Smooth muscle cell (in vitro differentiated cells): ENCODE results near the gene MMRN1. TPM values are rescaled to one million over a fixed set of nuclear protein-coding genes. Genes with fewer than 3 reads are reported as not detected.

Experiments
- DNase-seq: peaks from one replicate; lab custom pipeline; 2025; ENCODE audit not compliant: unreplicated experiment; lab: John Stamatoyannopoulos, UW
- H2AFZ ChIP-seq: fragments of 200-600 bp; sonication (generic); 2 replicates; pipeline ENCODE4 v1.6.0; 2016; ENCODE audit warnings: antibody characterized with exemption, low read depth, mild to moderate bottlenecking
- H3F3A ChIP-seq: fragments of 200-600 bp; sonication (generic); 2 replicates; pipeline ENCODE4 v1.6.0; 2017; ENCODE audit warnings: antibody characterized with exemption, low read depth
- H3K27ac ChIP-seq: fragments of 200-600 bp; sonication (generic); 2 replicates; pipeline ENCODE4 v1.5.1; 2016; ENCODE audit warnings: low read depth, mild to moderate bottlenecking
- H3K27me3 ChIP-seq: fragments of 200-600 bp; sonication (generic); 2 replicates; pipeline ENCODE4 v1.6.1; 2016; ENCODE audit warnings: low read depth, mild to moderate bottlenecking
- H3K36me3 ChIP-seq: fragments of 200-600 bp; sonication (generic); 2 replicates; pipeline ENCODE4 v1.5.1; 2016; ENCODE audit warnings: low read depth
- H3K4me1 ChIP-seq: fragments of 200-600 bp; sonication (generic); 2 replicates; pipeline ENCODE4 v1.5.1; 2016; ENCODE audit warnings: low read depth
- H3K4me2 ChIP-seq: fragments of 200-600 bp; sonication (generic); 2 replicates; pipeline ENCODE4 v1.6.0; 2016; ENCODE audit warnings: mild to moderate bottlenecking
- H3K4me3 ChIP-seq: fragments of 200-600 bp; sonication (generic); 2 replicates; pipeline ENCODE4 v1.5.1; 2016; ENCODE audit warnings: mild to moderate bottlenecking
- H3K79me2 ChIP-seq: fragments of 200-600 bp; sonication (generic); 2 replicates; pipeline ENCODE4 v1.6.0; 2016; ENCODE audit warnings: low read depth, mild to moderate bottlenecking
- H3K9ac ChIP-seq: fragments of 200-600 bp; sonication (generic); 2 replicates; pipeline ENCODE4 v1.6.0; 2016; ENCODE audit warnings: low read depth
- H3K9me3 ChIP-seq: fragments of 200-600 bp; sonication (generic); replicated peaks from 2 replicates; pipeline ENCODE4 v1.5.1; 2016; ENCODE audit warnings: low read depth
- H4K20me1 ChIP-seq: fragments of 200-600 bp; sonication (generic); 2 replicates; pipeline ENCODE4 v1.6.0; 2016; ENCODE audit warnings: low read depth
- WGBS: methylation state at CpG from one replicate; pipeline ENCODE4 v1.1.7; 2016; ENCODE audit warnings: low lambda C conversion rate; 5-methylcytosine and 5-hydroxymethylcytosine counted together
- polyA plus RNA-seq: library from polyadenylated mRNA; unstranded; fragments of >200 nt; fragmentation: Nextera tagmentation; extraction: Ambion mirVana; gene quantifications from 2 replicates; pipeline ENCODE4 v1.2.1, GENCODE V29; 2016
- total RNA-seq: library from RNA; depleted of rRNA; stranded (reverse); fragments of >200 nt; gene quantifications from 2 replicates; pipeline ENCODE4 v1.2.3, GENCODE V29; 2014
- TF ChIP-seq, protein P1 (sequence below): fragments of 200-600 bp; sonication (generic); IDR thresholded peaks from 2 replicates; pipeline ENCODE4 v1.5.1; 2017; ENCODE audit warnings: borderline replicate concordance, mild to moderate bottlenecking, antibody characterized with exemption; ENCODE audit not compliant: insufficient read depth, poor library complexity, severe bottlenecking

The MMRN1 gene
- total and polyA plus RNA-seq, 2 experiments from 2014 or later = 0.04 TPM; not detected in 1

DNA sequence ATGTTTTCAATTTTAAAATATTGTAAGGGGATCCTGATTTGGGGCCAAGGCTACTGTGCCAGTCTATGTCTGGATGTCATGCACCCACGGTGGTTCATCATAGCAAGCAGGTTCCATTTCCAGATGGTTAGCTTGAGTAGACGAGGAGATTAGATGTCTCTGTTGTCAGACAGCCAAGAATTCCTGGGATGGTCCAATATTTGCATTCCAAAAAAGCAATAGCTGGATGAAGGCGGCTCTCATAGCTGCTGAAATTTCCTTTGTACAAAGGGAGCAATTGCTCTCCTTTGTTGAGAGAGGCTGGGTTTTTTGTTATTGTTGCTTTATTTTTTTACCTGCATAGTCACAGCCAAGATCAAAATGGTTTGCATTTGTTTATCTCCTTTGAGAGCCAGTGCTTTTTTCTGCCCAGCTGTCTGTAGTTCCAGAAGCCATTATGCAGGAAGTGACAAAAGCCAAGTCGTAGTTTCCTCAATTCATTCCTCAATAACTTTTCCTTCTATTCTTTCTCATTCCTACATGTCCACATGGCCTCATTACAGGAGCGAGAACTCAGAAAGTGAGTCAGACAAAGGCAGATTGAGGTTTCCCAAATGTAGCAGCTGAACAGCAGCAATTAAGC lies 107.9 kb downstream of the MMRN1 start:
- H3K36me3 ChIP-seq = no peaks in the 10 kb centered on the region
- H3K4me2 ChIP-seq = no peak overlapping the region
- TF ChIP-seq, protein P1, sequence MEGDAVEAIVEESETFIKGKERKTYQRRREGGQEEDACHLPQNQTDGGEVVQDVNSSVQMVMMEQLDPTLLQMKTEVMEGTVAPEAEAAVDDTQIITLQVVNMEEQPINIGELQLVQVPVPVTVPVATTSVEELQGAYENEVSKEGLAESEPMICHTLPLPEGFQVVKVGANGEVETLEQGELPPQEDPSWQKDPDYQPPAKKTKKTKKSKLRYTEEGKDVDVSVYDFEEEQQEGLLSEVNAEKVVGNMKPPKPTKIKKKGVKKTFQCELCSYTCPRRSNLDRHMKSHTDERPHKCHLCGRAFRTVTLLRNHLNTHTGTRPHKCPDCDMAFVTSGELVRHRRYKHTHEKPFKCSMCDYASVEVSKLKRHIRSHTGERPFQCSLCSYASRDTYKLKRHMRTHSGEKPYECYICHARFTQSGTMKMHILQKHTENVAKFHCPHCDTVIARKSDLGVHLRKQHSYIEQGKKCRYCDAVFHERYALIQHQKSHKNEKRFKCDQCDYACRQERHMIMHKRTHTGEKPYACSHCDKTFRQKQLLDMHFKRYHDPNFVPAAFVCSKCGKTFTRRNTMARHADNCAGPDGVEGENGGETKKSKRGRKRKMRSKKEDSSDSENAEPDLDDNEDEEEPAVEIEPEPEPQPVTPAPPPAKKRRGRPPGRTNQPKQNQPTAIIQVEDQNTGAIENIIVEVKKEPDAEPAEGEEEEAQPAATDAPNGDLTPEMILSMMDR = no peak
- H2AFZ ChIP-seq = no peak overlapping the region
- no peak overlapping the region for H3K27ac ChIP-seq
- DNase-seq = no peak
- WGBS = 79% methylated on average over 5 of the region's 5 CpGs
- no peak overlapping the region for H3K9ac ChIP-seq
- H3K27me3 ChIP-seq = no peaks in the 10 kb centered on the region
- H3K9me3 ChIP-seq = no peaks in the 10 kb centered on the region
- no peak overlapping the region for H3K4me3 ChIP-seq
- H3K4me1 ChIP-seq = peaks cover 3% of the 10 kb centered on the region
- H3K79me2 ChIP-seq = no peaks in the 10 kb centered on the region
- H3F3A ChIP-seq = no peaks in the 10 kb centered on the region
- no peaks in the 10 kb centered on the region for H4K20me1 ChIP-seq

Other genes starting within 250 kb of the MMRN1 start
- gene SNCA, start 57.7 kb upstream of the MMRN1 start, total RNA-seq = 0.13 and 0.22 TPM in 2 replicates
- 1.7 and 3.2 TPM in 2 replicates for gene SNCA, start 57.7 kb upstream of the MMRN1 start, polyA plus RNA-seq
- 0.76 and 1.0 TPM in 2 replicates for gene CCSER1, start 232.5 kb downstream of the MMRN1 start, total RNA-seq
- 0.58 TPM in 1 of 2 replicates, not detected in the other for gene CCSER1, start 232.5 kb downstream of the MMRN1 start, polyA plus RNA-seq